Stimulated activated CD4-positive, alpha-beta T cell treated with anti-CD3 and anti-CD28 coated beads, Interleukin-1b, Interleukin-23, amount 100 ng/mL, for 48 hours (primary cell): Measurements from ENCODE around the gene NRCAM.
"Not testable (repeated sequence)": the region's sequence is repeated elsewhere in the genome, so short reads cannot be mapped to it uniquely, and the experiment has no call there.

Source experiments
- DNase-seq: peaks from one replicate; pipeline ENCODE4 v3.0.0-alpha.2; 2020

The NRCAM gene

GRCh38 chr7:108455998-108456677, at the start of gene NRCAM:
Gene NRCAM (minus strand): TSS chr7:108456436. CDS start chr7:108240064, 216,372 bp downstream.
- DNase-seq = peak; percentile 16

- peak; percentile 9 for DNase-seq
Observed at GRCh38 chr7:108504576-108504975, 48.3 kb upstream of the NRCAM start.

GRCh38 chr7:108503112-108504026, 47.1 kb upstream of the NRCAM start:
- no peak for DNase-seq

- no peak for DNase-seq
Observed at GRCh38 chr7:108499566-108499965, 43.3 kb upstream of the NRCAM start.

GRCh38 chr7:108498481-108498880, 42.2 kb upstream of the NRCAM start:
- no peak for DNase-seq

- DNase-seq = peak; percentile 15
Observed at GRCh38 chr7:108497082-108497725, 41.0 kb upstream of the NRCAM start.

GRCh38 chr7:108492742-108493141, 36.5 kb upstream of the NRCAM start:
- DNase-seq = no peak

- DNase-seq = no peak
Observed at GRCh38 chr7:108488768-108489538, 32.7 kb upstream of the NRCAM start.

- DNase-seq = no peak
Observed at GRCh38 chr7:108487646-108488045, 31.4 kb upstream of the NRCAM start.

- no peak for DNase-seq
Observed at GRCh38 chr7:108486291-108486966, 30.2 kb upstream of the NRCAM start.

- DNase-seq = no peak
Observed at GRCh38 chr7:108484137-108484536, 27.9 kb upstream of the NRCAM start.

- DNase-seq = no peak
Observed at GRCh38 chr7:108480311-108480710, 24.1 kb upstream of the NRCAM start.

GRCh38 chr7:108479751-108480150, 23.5 kb upstream of the NRCAM start:
- DNase-seq = no peak

GRCh38 chr7:108479118-108479517, 22.9 kb upstream of the NRCAM start:
- DNase-seq = no peak

- DNase-seq = no peak
Observed at GRCh38 chr7:108468246-108468645, 12.0 kb upstream of the NRCAM start.

GRCh38 chr7:108467391-108467790, 11.2 kb upstream of the NRCAM start:
- DNase-seq = no peak

- DNase-seq = not testable (repeated sequence)
Observed at GRCh38 chr7:108466322-108466721, 10.1 kb upstream of the NRCAM start.

GRCh38 chr7:108464743-108465142, 8.5 kb upstream of the NRCAM start:
- DNase-seq = no peak

- no peak for DNase-seq
Observed at GRCh38 chr7:108463613-108464012, 7.4 kb upstream of the NRCAM start.

- no peak for DNase-seq
Observed at GRCh38 chr7:108461840-108462239, 5.6 kb upstream of the NRCAM start.

- DNase-seq = no peak
Observed at GRCh38 chr7:108460964-108461363, 4.7 kb upstream of the NRCAM start.

- no peak for DNase-seq
Observed at GRCh38 chr7:108459922-108460551, 3.8 kb upstream of the NRCAM start.
